Natural killer cell (primary cell): Measurements from ENCODE around the gene CYP2R1. TPM values are rescaled to one million over a fixed set of nuclear protein-coding genes. Genes with fewer than 3 reads are reported as not detected.

Experiments
- ATAC-seq, 3 donors: fragments of 150-1000 bp in 2 of 3; fragments of 200-7000 bp in 1 of 3; cut with Tn5 transposase; 1 replicate in 1 of 3; 2 replicates in 2 of 3; pipeline ENCODE4 v1.10.0; 2021; ENCODE audit warnings: mild to moderate bottlenecking in 2 of 3, moderate library complexity in 2 of 3
- DNase-seq, 2 donors: peaks; one replicate each; pipeline versions ENCODE4 v3.0.0 to v3.0.0-alpha.2; 2013 to 2021; ENCODE audit warnings: mixed read lengths in 1 of 2
- H3K27ac ChIP-seq: one replicate; pipeline ENCODE4 v1.5.1; 2013; ENCODE audit warnings: mild to moderate bottlenecking, low read length
- H3K27me3 ChIP-seq: one replicate; pipeline ENCODE4 v1.6.1; 2013; ENCODE audit warnings: low read length; ENCODE audit not compliant: control insufficient read depth, insufficient read depth
- H3K36me3 ChIP-seq: one replicate; pipeline ENCODE4 v1.6.1; 2013; ENCODE audit warnings: low read length; ENCODE audit not compliant: control insufficient read depth, insufficient read depth
- H3K4me1 ChIP-seq: one replicate; pipeline ENCODE4 v1.6.1; 2013; ENCODE audit warnings: low read length; ENCODE audit not compliant: control insufficient read depth, insufficient read depth
- H3K4me3 ChIP-seq: one replicate; pipeline ENCODE4 v1.5.1; 2013; ENCODE audit warnings: low read length
- H3K9me3 ChIP-seq: one replicate; pipeline ENCODE4 v1.6.1; 2013; ENCODE audit warnings: low read length; ENCODE audit not compliant: control insufficient read depth, insufficient read depth
- H3K27ac Mint-ChIP-seq, 2 donors: one replicate each; pipeline ENCODE4 v1.8.0; 2022; ENCODE audit warnings: mild to moderate bottlenecking in 2 of 2, mixed read lengths in 2 of 2, moderate library complexity in 1 of 2
- H3K27me3 Mint-ChIP-seq, 2 donors: one replicate each; pipeline ENCODE4 v1.8.0; 2022; ENCODE audit warnings: low read depth in 2 of 2, mixed read lengths in 2 of 2
- H3K36me3 Mint-ChIP-seq: one replicate; pipeline ENCODE4 v1.8.0; 2022; ENCODE audit warnings: mixed read lengths
- H3K4me1 Mint-ChIP-seq, 2 donors: one replicate each; pipeline ENCODE4 v1.8.0; 2022; ENCODE audit warnings: mixed read lengths in 2 of 2
- H3K4me3 Mint-ChIP-seq: one replicate; pipeline ENCODE4 v1.8.0; 2022; ENCODE audit warnings: mild to moderate bottlenecking, moderate library complexity, mixed read lengths
- H3K9me3 Mint-ChIP-seq, 2 donors: one replicate each; pipeline ENCODE4 v1.8.0; 2022; ENCODE audit warnings: mixed read lengths in 2 of 2
- CTCF ChIP-seq: fragments of 200-600 bp; IDR thresholded peaks from one replicate; pipeline ENCODE4 v1.8.0; 2022; ENCODE audit warnings: antibody characterized with exemption
- WGBS: methylation state at CpG from one replicate; pipeline ENCODE4 v1.1.7; 2013; ENCODE audit warnings: missing lambda C conversion rate; ENCODE audit not compliant: insufficient coverage; 5-methylcytosine and 5-hydroxymethylcytosine counted together
- intact Hi-C: fragments of 100-400 bp; cut with micrococcal nuclease; formaldehyde crosslinking; loops from one replicate; pipeline ENCODE4 v1.14.2; 2022
- total RNA-seq, 4 donors: library from RNA; stranded (reverse); fragments of 120-200 nt in 1 of 4; gene quantifications; one replicate each; pipeline versions ENCODE4 v1.2.3 to v1.2.4, GENCODE V29; 2013 to 2022

The CYP2R1 gene
- total RNA-seq, 3 donors from 2014 or later (not counting 1 experiment from before 2014, with no cell fraction given) = 14.9 to 20.3 (median 16.2) TPM

DNA sequence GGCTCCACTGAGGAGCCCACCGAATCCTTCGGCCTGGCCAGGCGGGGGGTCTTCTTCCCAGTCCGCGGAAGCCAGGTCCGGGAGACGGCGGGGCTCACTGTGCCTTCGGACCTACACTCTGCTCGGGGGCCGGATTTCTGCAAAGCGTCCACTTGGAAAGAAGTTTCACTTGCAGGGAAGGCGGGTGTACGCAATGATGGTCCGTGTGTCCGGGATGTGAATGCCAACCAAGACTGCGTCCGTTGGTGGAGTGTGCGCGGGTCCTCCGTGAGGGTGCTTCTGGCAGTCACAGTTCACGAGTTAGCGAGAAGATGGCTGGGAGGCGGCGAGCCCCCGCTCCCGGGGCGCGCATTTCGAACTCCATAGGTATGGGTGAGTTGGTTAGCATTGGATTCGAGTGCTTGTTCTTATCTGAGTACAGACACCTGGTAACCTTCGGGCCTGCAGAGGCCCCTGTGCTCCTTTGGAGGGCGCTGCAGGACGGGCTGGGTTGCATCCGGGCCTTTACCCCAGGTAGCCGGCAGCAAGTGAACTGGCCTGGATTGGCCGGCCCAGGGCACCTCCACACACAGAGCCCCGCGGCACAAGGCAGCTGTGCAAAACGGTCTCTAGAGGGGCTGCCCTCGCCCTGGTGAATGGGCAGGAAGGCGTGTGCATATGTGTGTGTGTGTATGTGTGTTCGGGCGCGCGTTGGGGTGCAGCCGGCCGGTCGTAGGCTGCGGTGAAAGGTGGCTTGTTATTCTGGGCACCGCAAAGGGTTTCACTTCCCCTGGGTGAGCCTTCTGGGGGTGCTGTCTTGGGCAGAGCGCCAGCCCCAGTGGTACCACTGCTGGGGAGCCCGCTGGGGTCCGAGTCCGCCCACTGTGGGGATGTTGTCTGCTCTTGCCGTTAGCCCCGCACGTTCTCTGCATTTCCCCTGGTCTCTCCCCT, 13.3 kb upstream of the CYP2R1 start:
- Mint-ChIP-seq H3K27me3 (no peaks in the 10 kb centered on the region), H3K9me3 (no peaks in the 10 kb centered on the region), H3K4me1 (peaks cover 37 to 38% of the 10 kb centered on the region in 2 donors), H3K27ac (peak overlapping the region; percentile 74 to 92), H3K36me3 (no peaks in the 10 kb centered on the region), H3K4me3 (peak overlapping the region; percentile 93)
- peak overlapping the region; percentile 56 for H3K27ac ChIP-seq
- ATAC-seq (peak; percentile 79 to 90 (median 81)), DNase-seq (peak; percentile 72 to 87)
- H3K4me1 ChIP-seq = peaks cover 28% of the 10 kb centered on the region
- under 1% methylated on average over 58 of the region's 58 CpGs for WGBS
- no peaks in the 10 kb centered on the region for H3K9me3 ChIP-seq
- intact Hi-C loops = loop anchor here (1.0 to 5.0 kb wide), 4 partner anchors 13 to 406 kb away; partner anchors contain the start of genes COPB1, CYP2R1 and PSMA1
- no peaks in the 10 kb centered on the region for H3K36me3 ChIP-seq
- TF ChIP-seq CTCF = peak; percentile 79
- peak overlapping the region; percentile 87 for H3K4me3 ChIP-seq
- no peaks in the 10 kb centered on the region for H3K27me3 ChIP-seq

DNA sequence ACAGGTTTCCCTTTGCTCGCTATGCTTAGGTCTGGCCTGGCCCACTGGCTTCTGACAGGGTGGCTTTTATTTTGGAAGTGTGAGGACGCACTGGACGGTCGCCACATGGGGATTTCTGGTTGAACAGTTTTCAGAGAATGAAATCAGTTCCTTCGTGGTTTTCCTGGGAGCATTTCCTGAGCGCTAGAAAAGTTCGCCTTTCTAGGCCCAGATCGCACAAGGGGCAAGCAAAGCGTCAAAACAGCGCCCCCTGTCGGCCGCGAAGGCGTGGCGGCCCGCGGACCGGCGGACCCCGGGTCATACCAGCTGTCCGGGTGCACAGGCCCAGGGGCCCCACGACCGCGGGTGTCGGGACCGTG, 12.7 kb upstream of the CYP2R1 start:
- Histone ChIP-seq H3K9me3 (no peaks in the 10 kb centered on the region), H3K36me3 (no peaks in the 10 kb centered on the region), H3K4me3 (peak overlapping the region; percentile 87), H3K27ac (peak overlapping the region; percentile 56), H3K4me1 (peaks cover 28% of the 10 kb centered on the region), H3K27me3 (no peaks in the 10 kb centered on the region)
- TF ChIP-seq CTCF = peak; percentile 98
- Mint-ChIP-seq H3K4me3 (peak overlapping the region; percentile 93), H3K27ac (peak overlapping the region; percentile 74 to 92), H3K36me3 (no peaks in the 10 kb centered on the region), H3K27me3 (no peaks in the 10 kb centered on the region), H3K4me1 (peaks cover 37 to 38% of the 10 kb centered on the region in 2 donors), H3K9me3 (no peaks in the 10 kb centered on the region)
- peak; percentile 79 to 88 for DNase-seq
- intact Hi-C loops = loop anchor here (1.0 to 5.0 kb wide), 4 partner anchors 12 to 405 kb away; partner anchors contain the start of genes COPB1, CYP2R1 and PSMA1
- peak; percentile 49 to 74 (median 57) for ATAC-seq
- WGBS = 3% methylated on average over 26 of the region's 26 CpGs

DNA sequence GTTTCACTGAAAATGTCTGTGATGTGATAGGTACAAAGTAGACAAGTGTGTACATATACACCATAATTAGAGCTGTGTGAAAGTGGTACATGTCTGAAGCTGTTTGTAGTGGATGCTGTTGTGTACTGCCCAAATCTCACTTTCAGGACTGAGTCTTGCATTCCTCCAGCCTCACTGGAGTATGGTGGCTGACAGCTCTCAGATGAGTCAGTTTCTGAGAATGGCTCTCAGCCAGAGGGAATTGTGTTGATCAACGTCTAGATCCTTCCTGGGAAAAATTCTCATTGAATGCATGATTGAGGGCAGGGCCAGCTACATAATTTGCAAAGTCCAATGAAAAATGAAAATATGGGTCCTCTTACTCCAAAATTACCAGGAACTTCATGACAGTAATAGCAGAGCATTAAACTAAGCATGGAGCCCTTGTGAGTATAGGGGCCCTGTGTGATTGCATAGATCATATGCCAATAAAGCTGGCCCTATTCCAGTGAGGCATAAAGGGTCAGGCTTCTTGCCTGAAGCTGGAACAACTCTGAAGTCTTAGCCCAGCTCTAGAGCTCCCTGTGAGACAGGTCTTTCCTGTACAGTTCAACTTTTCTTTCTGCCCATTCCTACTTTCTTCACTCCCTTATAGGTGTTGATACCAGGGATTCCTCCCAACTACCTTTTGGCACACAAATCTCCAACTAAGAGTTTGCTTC, 10.8 kb upstream of the CYP2R1 start:
- no peaks in the 10 kb centered on the region for H3K36me3 Mint-ChIP-seq
- no peaks in the 10 kb centered on the region for H3K9me3 Mint-ChIP-seq
- no peak overlapping the region for H3K27ac Mint-ChIP-seq
- peaks cover 30 to 35% of the 10 kb centered on the region in 2 donors for H3K4me1 Mint-ChIP-seq
- WGBS = 92% methylated on average over 1 of the region's 1 CpG
- Histone ChIP-seq H3K9me3 (no peaks in the 10 kb centered on the region), H3K27me3 (no peaks in the 10 kb centered on the region), H3K36me3 (no peaks in the 10 kb centered on the region), H3K4me3 (no peak overlapping the region), H3K27ac (no peak overlapping the region), H3K4me1 (peaks cover 28% of the 10 kb centered on the region)
- no peak for DNase-seq
- no peak for ATAC-seq
- intact Hi-C loops = no loop called here
- H3K4me3 Mint-ChIP-seq = peak overlapping the region; percentile 6
- TF ChIP-seq CTCF = no peak
- peaks cover 0 to 17% of the 10 kb centered on the region in 2 donors for H3K27me3 Mint-ChIP-seq
